Common myeloid progenitor, CD34-positive (primary cell): ENCODE measurements around the gene DMRT3.
A peak's percentile ranks its signal among the peaks of the same experiment; 100 is the strongest.

Experiments used
- CTCF ChIA-PET: fragments of 350-600 bp; sonication (Branson Sonifier 250); formaldehyde crosslinking; loops from one replicate; lab custom pipeline; 2021; ENCODE audit warnings: antibody characterized with exemption; lab: Charles Lee
- POLR2A ChIA-PET: fragments of 350-600 bp; sonication (Branson Sonifier 250); formaldehyde crosslinking; loops from one replicate; lab custom pipeline; 2021; ENCODE audit warnings: antibody characterized with exemption; lab: Charles Lee
- DNase-seq, 3 donors: peaks; one replicate each; pipeline versions ENCODE4 v3.0.0 to v3.0.0-alpha.2; 2013
- H3K27ac ChIP-seq, 2 experiments: 1 replicate in 1 of 2; 2 replicates in 1 of 2; pipeline ENCODE4 v1.7.0; 2013; ENCODE audit warnings: inconsistent platforms in 2 of 2, low read length in 2 of 2, mild to moderate bottlenecking in 2 of 2, low read depth in 1 of 2, moderate library complexity in 1 of 2; ENCODE audit not compliant: severe bottlenecking in 2 of 2, insufficient read depth in 1 of 2, poor library complexity in 1 of 2
- H3K27me3 ChIP-seq, 5 experiments: replicated peaks in 2 of 5; 1 replicate in 3 of 5; 2 replicates in 2 of 5; pipeline versions ENCODE4 v1.6.1 to v1.7.0; 2013; ENCODE audit warnings: low read length in 4 of 5, mild to moderate bottlenecking in 2 of 5, moderate library complexity in 2 of 5, inconsistent platforms in 1 of 5; ENCODE audit not compliant: insufficient read depth in 5 of 5, control insufficient read depth in 4 of 5
- H3K36me3 ChIP-seq, 4 experiments: 1 replicate in 2 of 4; 2 replicates in 2 of 4; pipeline versions ENCODE4 v1.6.1 to v1.7.0; 2013; ENCODE audit warnings: low read length in 3 of 4, control low read depth in 1 of 4, mild to moderate bottlenecking in 1 of 4; ENCODE audit not compliant: control insufficient read depth in 4 of 4, insufficient read depth in 4 of 4
- H3K4me1 ChIP-seq, 4 experiments: 1 replicate in 3 of 4; 2 replicates in 1 of 4; pipeline versions ENCODE4 v1.6.1 to v1.7.1; 2013; ENCODE audit warnings: low read length in 3 of 4, mild to moderate bottlenecking in 3 of 4, control low read depth in 1 of 4, inconsistent platforms in 1 of 4, moderate library complexity in 1 of 4; ENCODE audit not compliant: control insufficient read depth in 4 of 4, insufficient read depth in 4 of 4; ENCODE audit errors: control extremely low read depth in 1 of 4
- H3K4me3 ChIP-seq, 7 experiments: 1 replicate in 4 of 7; 2 replicates in 3 of 7; pipeline versions ENCODE4 v1.5.1 to v1.7.0; 2013; ENCODE audit warnings: mild to moderate bottlenecking in 7 of 7, low read length in 6 of 7, moderate library complexity in 6 of 7, inconsistent platforms in 2 of 7, low read depth in 2 of 7, control low read depth in 1 of 7; ENCODE audit not compliant: insufficient read depth in 4 of 7, control insufficient read depth in 1 of 7; ENCODE audit errors: extremely low read depth in 1 of 7
- H3K9me3 ChIP-seq, 5 experiments: 1 replicate in 4 of 5; 2 replicates in 1 of 5; pipeline versions ENCODE4 v1.6.1 to v1.7.1; 2013; ENCODE audit warnings: low read length in 4 of 5, mild to moderate bottlenecking in 2 of 5, inconsistent platforms in 1 of 5, low read depth in 1 of 5, moderate library complexity in 1 of 5; ENCODE audit not compliant: control insufficient read depth in 4 of 5, insufficient read depth in 2 of 5; ENCODE audit errors: control extremely low read depth in 1 of 5
- WGBS: methylation state at CpG from one replicate; pipeline ENCODE4 v1.1.5; 2013; ENCODE audit not compliant: insufficient coverage; 5-methylcytosine and 5-hydroxymethylcytosine counted together

DMRT3 gene

DNA sequence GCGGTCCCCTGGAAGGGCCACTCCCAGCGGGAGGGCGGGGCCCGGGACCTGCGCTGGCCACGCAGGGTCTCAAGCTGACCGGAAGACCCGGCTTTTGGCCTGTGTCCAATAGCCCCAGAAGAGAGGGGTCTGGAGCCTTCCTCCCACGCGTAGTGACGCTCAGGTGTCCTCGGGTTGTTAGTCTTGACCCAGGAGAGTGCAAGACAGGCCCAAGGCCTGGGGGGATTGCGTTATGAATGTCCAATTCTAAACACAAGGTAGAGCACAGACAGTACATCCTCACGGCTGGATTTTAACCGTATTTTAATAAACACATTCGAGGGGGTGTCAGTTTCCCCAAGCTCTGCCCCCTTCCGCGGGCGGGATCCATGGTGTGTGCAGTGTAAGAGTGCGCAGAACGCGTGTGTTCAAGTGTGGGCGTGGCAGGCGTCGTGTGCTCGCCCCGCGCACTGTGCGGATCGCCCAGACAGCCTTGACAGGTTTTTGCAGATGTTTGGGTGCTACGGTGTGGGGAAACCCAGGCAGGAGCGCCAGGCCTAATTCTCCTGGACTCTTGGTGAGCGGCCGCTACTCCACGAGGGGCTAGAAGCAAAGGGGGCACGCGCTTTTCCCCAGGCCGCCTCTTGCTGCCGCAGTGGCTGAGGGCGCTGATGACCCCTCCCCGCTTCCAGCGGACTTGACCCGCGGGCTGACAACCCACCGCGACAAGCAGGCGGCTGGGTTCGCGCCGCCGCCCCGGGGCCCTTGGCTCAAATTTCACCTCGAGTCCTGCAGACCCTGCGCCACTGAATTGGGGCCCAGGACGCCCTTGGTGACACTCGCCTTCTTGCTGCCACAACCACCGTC, 6.1 kb upstream of the DMRT3 start:
- no peak for DNase-seq
- Histone ChIP-seq H3K4me1 (peaks cover 0 to 13% (median 5%) of the 10 kb centered on the region in 4 experiments), H3K9me3 (peaks cover 0 to 4% (median 0%) of the 10 kb centered on the region in 5 experiments), H3K27me3 (peaks cover 44 to 100% (median 66%) of the 10 kb centered on the region in 5 experiments), H3K4me3 (no peak overlapping the region), H3K27ac (no peak overlapping the region), H3K36me3 (no peaks in the 10 kb centered on the region)
- CTCF ChIA-PET, result interaction anchor here (0.8 kb wide), 1 partner anchor 34 kb away, joined by 3 read pairs; no protein-coding TSS in a partner anchor
- WGBS, result 9% methylated on average over 41 of the region's 57 CpGs
- POLR2A ChIA-PET, result no interaction called here

DNA sequence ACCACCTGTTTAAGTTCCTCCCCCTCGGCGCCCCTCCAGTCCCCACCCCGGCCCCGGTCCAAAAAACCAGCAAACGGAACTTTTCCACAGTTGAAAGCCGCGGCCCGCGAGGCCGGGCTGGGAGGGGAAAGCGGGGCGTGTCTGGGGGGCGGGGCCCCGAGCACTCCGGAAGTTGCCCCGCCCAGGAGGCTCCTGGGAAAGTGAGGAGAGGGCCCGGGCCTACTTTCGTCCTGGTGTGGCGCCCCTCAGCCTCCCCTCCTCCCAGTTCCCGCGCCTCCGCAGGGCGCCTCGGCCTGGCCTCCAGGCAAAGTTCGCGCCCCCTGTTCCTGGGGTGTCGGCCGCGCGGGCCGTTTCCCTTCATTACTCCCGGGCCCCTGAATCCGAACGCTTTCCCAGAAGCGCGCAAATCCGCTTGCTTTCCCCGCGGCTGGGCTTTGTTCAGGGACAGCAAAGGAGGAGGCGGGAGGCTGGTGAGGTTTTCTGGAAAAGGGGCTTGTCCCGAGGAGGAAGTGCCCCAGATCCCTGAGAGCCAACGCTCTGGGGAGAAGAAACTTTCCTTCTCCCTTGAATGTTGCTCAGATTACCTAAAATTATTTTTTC, 4.5 kb upstream of the DMRT3 start:
- DNase-seq, result no peak
- H3K27me3 ChIP-seq, result peaks cover 47 to 100% (median 63%) of the 10 kb centered on the region in 5 experiments
- H3K27ac ChIP-seq, result no peak overlapping the region
- H3K9me3 ChIP-seq, result peaks cover 0 to 4% (median 0%) of the 10 kb centered on the region in 5 experiments
- H3K36me3 ChIP-seq, result no peaks in the 10 kb centered on the region
- H3K4me3 ChIP-seq, result peak overlapping the region in 2 of 7 experiments; percentile 8 to 23
- peaks cover 0 to 24% (median 8%) of the 10 kb centered on the region in 4 experiments for H3K4me1 ChIP-seq
- WGBS, result under 1% methylated on average over 28 of the region's 42 CpGs
- POLR2A ChIA-PET, result no interaction called here
- CTCF ChIA-PET, result no interaction called here

DNA sequence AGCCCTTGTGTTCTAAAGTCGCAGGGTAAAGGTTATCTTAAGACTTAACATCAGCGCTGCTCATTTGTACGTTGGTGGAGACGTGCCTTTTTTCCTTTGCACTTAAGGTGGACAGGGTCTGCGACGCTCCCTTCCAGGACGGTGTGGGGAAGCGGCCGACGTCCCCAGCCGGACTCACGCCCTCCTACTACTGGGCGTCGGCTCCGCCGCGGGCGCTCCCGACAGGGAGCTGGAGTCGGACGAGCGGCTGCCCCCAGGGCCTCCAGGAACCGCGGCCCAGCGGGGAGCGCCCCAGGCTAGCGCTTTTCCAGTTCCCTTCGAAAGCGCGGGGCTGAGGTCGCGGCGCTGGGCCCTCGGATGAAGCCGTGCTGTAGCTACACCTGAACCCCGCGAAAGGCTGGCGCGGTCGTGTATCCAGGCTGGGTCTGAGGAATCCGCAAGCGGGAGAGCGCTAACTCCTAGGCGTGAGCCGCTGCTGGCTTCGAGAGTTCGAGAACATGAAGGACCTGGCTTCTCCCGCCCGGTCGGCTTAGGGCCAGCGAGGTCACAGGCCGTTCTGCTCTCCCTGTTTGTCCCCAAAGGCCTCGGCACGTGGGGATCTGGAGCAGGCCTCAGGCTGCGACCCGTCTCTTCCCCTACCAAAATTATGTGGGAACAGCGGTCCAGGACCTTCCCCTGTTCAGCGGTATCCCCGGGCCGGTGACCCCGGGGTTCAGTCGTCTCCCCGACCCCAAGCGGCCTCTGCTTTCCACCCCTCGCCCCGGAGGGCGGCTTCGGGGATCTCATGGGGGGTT, 3.8 kb upstream of the DMRT3 start:
- peaks cover 0 to 4% (median 0%) of the 10 kb centered on the region in 5 experiments for H3K9me3 ChIP-seq
- DNase-seq, result peak in 1 of 3 donors; percentile 56
- no peak overlapping the region for H3K27ac ChIP-seq
- WGBS, result 3% methylated on average over 62 of the region's 68 CpGs
- no peak overlapping the region for H3K4me3 ChIP-seq
- ChIA-PET POLR2A (no interaction called here), CTCF (interaction anchor here (0.6 to 1.8 kb wide), 4 partner anchors 14 to 133 kb away, joined by 3 to 5 read pairs (median 3); no protein-coding TSS in a partner anchor)
- peaks cover 0 to 24% (median 10%) of the 10 kb centered on the region in 4 experiments for H3K4me1 ChIP-seq
- H3K36me3 ChIP-seq, result no peaks in the 10 kb centered on the region
- H3K27me3 ChIP-seq, result peaks cover 40 to 100% (median 64%) of the 10 kb centered on the region in 5 experiments

GRCh38 chr9:973295-973834, 3.1 kb upstream of the DMRT3 start:
- Histone ChIP-seq H3K36me3 (no peaks in the 10 kb centered on the region), H3K27me3 (peaks cover 40 to 100% (median 62%) of the 10 kb centered on the region in 5 experiments), H3K4me3 (no peak overlapping the region), H3K9me3 (peaks cover 0 to 4% (median 0%) of the 10 kb centered on the region in 5 experiments), H3K4me1 (peaks cover 0 to 24% (median 10%) of the 10 kb centered on the region in 4 experiments), H3K27ac (no peak overlapping the region)
- 7% methylated on average over 10 of the region's 17 CpGs for WGBS
- CTCF ChIA-PET, result interaction anchor here (0.6 to 1.8 kb wide), 4 partner anchors 13 to 133 kb away, joined by 3 to 5 read pairs (median 3); no protein-coding TSS in a partner anchor
- POLR2A ChIA-PET, result no interaction called here
- DNase-seq, result no peak

- ChIA-PET CTCF (interaction anchor here (0.6 to 1.8 kb wide), 7 partner anchors 8 to 78 kb away, joined by 3 to 7 read pairs (median 4); no protein-coding TSS in a partner anchor), POLR2A (no interaction called here)
- Histone ChIP-seq H3K4me1 (peaks cover 0 to 24% (median 10%) of the 10 kb centered on the region in 4 experiments), H3K27ac (no peak overlapping the region), H3K4me3 (no peak overlapping the region), H3K27me3 (peaks cover 44 to 100% (median 69%) of the 10 kb centered on the region in 5 experiments), H3K9me3 (peaks cover 0 to 4% (median 0%) of the 10 kb centered on the region in 5 experiments), H3K36me3 (no peaks in the 10 kb centered on the region)
- no peak for DNase-seq
- WGBS, result 6% methylated on average over 25 of the region's 29 CpGs
Measured at GRCh38 chr9:974031-974995, 2.1 kb upstream of the DMRT3 start.
